ENCODE measurements around the gene GABBR2. TPM values are rescaled to one million over a fixed set of nuclear protein-coding genes. Genes with fewer than 3 reads are reported as not detected.

GABBR2 gene
- total RNA-seq, 2 experiments from 2014 or later: not detected

GRCh38 chr9:98256756-98257155 lies 452.0 kb downstream of the GABBR2 start:
- H3K4me3 Mint-ChIP-seq: peak overlapping the region; percentile 86
- H3K27ac Mint-ChIP-seq: peak overlapping the region; percentile 97
- H3K4me1 Mint-ChIP-seq: peaks cover 10% of the 10 kb centered on the region
- no peaks in the 10 kb centered on the region for H3K27me3 Mint-ChIP-seq
- DNase-seq: no peak
- H3K9me3 Mint-ChIP-seq: no peaks in the 10 kb centered on the region
- peaks cover 1% of the 10 kb centered on the region for H3K36me3 Mint-ChIP-seq

- Mint-ChIP-seq H3K27ac (peak within 1 kb of the TSS; percentile 97), H3K4me1 (peaks cover 10% of the 10 kb centered on the region), H3K36me3 (peaks cover 1% of the 10 kb centered on the region), H3K9me3 (no peaks in the 10 kb centered on the region), H3K27me3 (no peaks in the 10 kb centered on the region), H3K4me3 (peak within 1 kb of the TSS; percentile 86)
- peak; percentile 97 for DNase-seq
Measured at GRCh38 chr9:98255578-98256296, 453.0 kb downstream of the GABBR2 start, which contains the start of gene TBC1D2. TBC1D2 (minus strand) TSS chr9:98255649; CDS start chr9:98255541, 108 bp downstream.

- H3K36me3 Mint-ChIP-seq: peaks cover 1% of the 10 kb centered on the region
- H3K9me3 Mint-ChIP-seq: no peaks in the 10 kb centered on the region
- H3K4me3 Mint-ChIP-seq: peak overlapping the region; percentile 86
- no peak for DNase-seq
- peaks cover 10% of the 10 kb centered on the region for H3K4me1 Mint-ChIP-seq
- no peak overlapping the region for H3K27ac Mint-ChIP-seq
- no peaks in the 10 kb centered on the region for H3K27me3 Mint-ChIP-seq
Measured at GRCh38 chr9:98255061-98255577, 453.6 kb downstream of the GABBR2 start.

GRCh38 chr9:98254228-98255060 lies 454.3 kb downstream of the GABBR2 start:
- H3K27me3 Mint-ChIP-seq: no peaks in the 10 kb centered on the region
- H3K9me3 Mint-ChIP-seq: no peaks in the 10 kb centered on the region
- H3K4me3 Mint-ChIP-seq: peak overlapping the region; percentile 86
- no peak for DNase-seq
- H3K4me1 Mint-ChIP-seq: peaks cover 10% of the 10 kb centered on the region
- no peaks in the 10 kb centered on the region for H3K36me3 Mint-ChIP-seq
- H3K27ac Mint-ChIP-seq: no peak overlapping the region

GRCh38 chr9:98253565-98253964 lies 455.2 kb downstream of the GABBR2 start:
- Mint-ChIP-seq H3K9me3 (no peaks in the 10 kb centered on the region), H3K4me3 (no peak overlapping the region), H3K27me3 (no peaks in the 10 kb centered on the region), H3K27ac (no peak overlapping the region), H3K36me3 (no peaks in the 10 kb centered on the region), H3K4me1 (peaks cover 13% of the 10 kb centered on the region)
- no peak for DNase-seq

- no peaks in the 10 kb centered on the region for H3K36me3 Mint-ChIP-seq
- no peaks in the 10 kb centered on the region for H3K9me3 Mint-ChIP-seq
- H3K27me3 Mint-ChIP-seq: no peaks in the 10 kb centered on the region
- H3K4me1 Mint-ChIP-seq: peaks cover 13% of the 10 kb centered on the region
- no peak overlapping the region for H3K4me3 Mint-ChIP-seq
- DNase-seq: no peak
- no peak overlapping the region for H3K27ac Mint-ChIP-seq
Measured at GRCh38 chr9:98251551-98251950, 457.2 kb downstream of the GABBR2 start.

GRCh38 chr9:98249771-98250170 lies 459.0 kb downstream of the GABBR2 start:
- DNase-seq: no peak
- no peak overlapping the region for H3K27ac Mint-ChIP-seq
- H3K36me3 Mint-ChIP-seq: no peaks in the 10 kb centered on the region
- peaks cover 11% of the 10 kb centered on the region for H3K4me1 Mint-ChIP-seq
- no peak overlapping the region for H3K4me3 Mint-ChIP-seq
- no peaks in the 10 kb centered on the region for H3K27me3 Mint-ChIP-seq
- no peaks in the 10 kb centered on the region for H3K9me3 Mint-ChIP-seq

GRCh38 chr9:98248737-98249474 lies 459.8 kb downstream of the GABBR2 start:
- Mint-ChIP-seq H3K9me3 (no peaks in the 10 kb centered on the region), H3K27me3 (no peaks in the 10 kb centered on the region), H3K27ac (no peak overlapping the region), H3K4me1 (peaks cover 4% of the 10 kb centered on the region), H3K36me3 (no peaks in the 10 kb centered on the region), H3K4me3 (no peak overlapping the region)
- no peak for DNase-seq

GRCh38 chr9:98247831-98248657 lies 460.7 kb downstream of the GABBR2 start:
- no peak for DNase-seq
- Mint-ChIP-seq H3K4me1 (peaks cover 2% of the 10 kb centered on the region), H3K4me3 (no peak overlapping the region), H3K27me3 (no peaks in the 10 kb centered on the region), H3K36me3 (no peaks in the 10 kb centered on the region), H3K27ac (no peak overlapping the region), H3K9me3 (no peaks in the 10 kb centered on the region)

GRCh38 chr9:98242426-98242825 lies 466.3 kb downstream of the GABBR2 start:
- no peak overlapping the region for H3K4me3 Mint-ChIP-seq
- no peaks in the 10 kb centered on the region for H3K36me3 Mint-ChIP-seq
- no peaks in the 10 kb centered on the region for H3K27me3 Mint-ChIP-seq
- no peak for DNase-seq
- H3K9me3 Mint-ChIP-seq: no peaks in the 10 kb centered on the region
- H3K4me1 Mint-ChIP-seq: no peaks in the 10 kb centered on the region
- H3K27ac Mint-ChIP-seq: no peak overlapping the region

- H3K27ac Mint-ChIP-seq: no peak overlapping the region
- no peaks in the 10 kb centered on the region for H3K9me3 Mint-ChIP-seq
- no peaks in the 10 kb centered on the region for H3K27me3 Mint-ChIP-seq
- no peak overlapping the region for H3K4me3 Mint-ChIP-seq
- no peaks in the 10 kb centered on the region for H3K4me1 Mint-ChIP-seq
- no peak for DNase-seq
- H3K36me3 Mint-ChIP-seq: no peaks in the 10 kb centered on the region
Measured at GRCh38 chr9:98241357-98242300, 467.1 kb downstream of the GABBR2 start.

- Mint-ChIP-seq H3K9me3 (no peaks in the 10 kb centered on the region), H3K27me3 (no peaks in the 10 kb centered on the region), H3K4me1 (no peaks in the 10 kb centered on the region), H3K27ac (no peak overlapping the region), H3K36me3 (no peaks in the 10 kb centered on the region), H3K4me3 (no peak overlapping the region)
- DNase-seq: no peak
Measured at GRCh38 chr9:98240475-98240874, 468.3 kb downstream of the GABBR2 start.
